Ovary (tissue), 9 donors: ENCODE measurements around the gene RAB40A. TPM values are rescaled to one million over a fixed set of nuclear protein-coding genes. Genes with fewer than 3 reads are reported as not detected.
A peak's percentile ranks its signal among the peaks of the same experiment; 100 is the strongest.

Experiments used
- DNase-seq, 5 donors: peaks; one replicate each; pipeline ENCODE4 v3.0.0-alpha.2; 2019 to 2020
- H3K27ac ChIP-seq, 2 donors: fragments of 200-600 bp; one replicate each; pipeline versions ENCODE4 v1.5.1 to v1.8.0; 2019 to 2022
- H3K27me3 ChIP-seq: fragments of 200-600 bp; one replicate; pipeline ENCODE4 v1.8.0; 2022
- H3K36me3 ChIP-seq: fragments of 200-600 bp; sonication (generic); one replicate; pipeline ENCODE4 v1.5.1; 2019
- H3K4me1 ChIP-seq: one replicate; pipeline ENCODE4 v1.8.1; 2013; ENCODE audit warnings: mild to moderate bottlenecking, moderate library complexity; ENCODE audit not compliant: insufficient read depth
- H3K4me3 ChIP-seq: fragments of 200-600 bp; sonication (generic); one replicate; pipeline ENCODE4 v1.5.1; 2017
- H3K9me3 ChIP-seq, 2 donors: fragments of 200-600 bp in 1 of 2; sonication (generic) in 1 of 2; one replicate each; pipeline versions ENCODE4 v1.5.1 to v1.8.1; 2013 to 2019; ENCODE audit warnings: mild to moderate bottlenecking in 1 of 2, moderate library complexity in 1 of 2
- CTCF ChIP-seq, 3 donors: fragments of 450-650 bp in 2 of 3; fragments of 200-600 bp in 1 of 3; IDR thresholded peaks; one replicate each; pipeline versions ENCODE4 v1.5.1 to v1.8.0; 2016 to 2022; ENCODE audit warnings: antibody characterized with exemption in 3 of 3, mild to moderate bottlenecking in 1 of 3
- EP300 ChIP-seq: sonication (generic); formaldehyde crosslinking; IDR thresholded peaks from one replicate; pipeline ENCODE4 v1.6.1; 2017; ENCODE audit warnings: antibody characterized with exemption
- POLR2A ChIP-seq: fragments of 450-650 bp; IDR thresholded peaks from one replicate; pipeline ENCODE4 v1.6.1; 2017; ENCODE audit warnings: antibody characterized with exemption, mild to moderate bottlenecking, moderate library complexity
- whole genome bisulfite sequencing, 3 donors: extraction: QIAGEN DNeasy Blood & Tissue Kit in 1 of 3; methylation state at CpG; one replicate each; pipeline versions ENCODE4 v1.1.5 to v1.1.7; 2013 to 2017; 5-methylcytosine and 5-hydroxymethylcytosine counted together
- intact Hi-C, 4 donors: fragments of 100-400 bp; cut with DNase I; formaldehyde crosslinking; loops; one replicate each; pipeline versions ENCODE4 v1.11.0 to v1.15.1; 2022 to 2023
- polyA plus RNA-seq, 2 donors: library from polyadenylated mRNA; stranded (reverse); fragments of 200-250 nt in 1 of 2; fragments of 350-450 nt in 1 of 2; fragmentation: Illumina TruSeq in 1 of 2; extraction: RNeasy Lipid Tissue Mini Kit (QIAGEN cat#74804) in 1 of 2; gene quantifications; one replicate each; pipeline ENCODE4 v1.2.3, GENCODE V29; 2013 to 2014
- total RNA-seq, 7 donors: library from RNA; depleted of rRNA in 2 of 7; stranded (reverse); fragments of >200 nt in 2 of 7; fragmentation: NEBNext Ultra II Directional in 3 of 7; extraction: Animal tissue kit (Norgen Biotek cat#: 25700) in 3 of 7; gene quantifications; one replicate each; pipeline versions ENCODE4 v1.1.0 to v1.2.4, GENCODE V29; 2016 to 2023
- donor health status: DM: no; HTN: no; CAD: no; lungs with moderate emphysema.
- donor health status: DM: no; HTN: no; CAD: no.
- donor health status: Bipolar disorder and iron deficiency.
- donor health status: DM: yes; HTN: yes; CAD: no.
- donor health status: DM: no; HTN: no; CAD: no.
- donor health status: DM: yes; HTN: yes; CAD: no.

The RAB40A gene
- total and polyA plus RNA-seq, 9 donors, result 0.81 to 7.4 (median 2.5) TPM

- Histone ChIP-seq H3K4me1 (peaks cover 11% of the 10 kb centered on the region), H3K9me3 (no peaks in the 10 kb centered on the region), H3K36me3 (no peaks in the 10 kb centered on the region), H3K4me3 (peak overlapping the region; percentile 7), H3K27me3 (no peaks in the 10 kb centered on the region), H3K27ac (peak overlapping the region; percentile 55 to 64)
- DNase-seq, result peak; percentile 78 to 92 (median 87)
- TF ChIP-seq CTCF (IDR thresholded peaks at IDR 0.05) (peak; percentile 18 to 84 (median 66)), EP300 (no peak)
- intact Hi-C loops, result loop anchor here (5.0 to 10.0 kb wide), 6 partner anchors 91 to 289 kb away; partner anchors contain the start of genes MORF4L2 (in 4 of the 4) and TCEAL1 (in 1 of the 4)
- 16 to 23% (median 19%) methylated on average over 15 of the region's 15 CpGs for WGBS, 3 donors
Measured at GRCh38 chrX:103533511-103534216, 14.4 kb upstream of the RAB40A start.

- WGBS, 3 donors, result 71 to 74% (median 73%) methylated on average over 6 of the region's 6 CpGs
- Histone ChIP-seq H3K36me3 (no peaks in the 10 kb centered on the region), H3K4me1 (peaks cover 4% of the 10 kb centered on the region), H3K4me3 (no peak overlapping the region), H3K27me3 (no peaks in the 10 kb centered on the region), H3K27ac (no peak overlapping the region), H3K9me3 (no peaks in the 10 kb centered on the region)
- TF ChIP-seq POLR2A (no peak), EP300 (no peak), CTCF (IDR thresholded peaks at IDR 0.05) (no peak)
- no peak for DNase-seq
- intact Hi-C loops, result loop anchor here (5.0 to 10.0 kb wide), 6 partner anchors 94 to 291 kb away; partner anchors contain the start of genes MORF4L2 (in 4 of the 4) and TCEAL1 (in 1 of the 4)
Measured at GRCh38 chrX:103531002-103531401, 11.7 kb upstream of the RAB40A start.

GRCh38 chrX:103530545-103530944, 11.3 kb upstream of the RAB40A start:
- Histone ChIP-seq H3K27ac (no peak overlapping the region), H3K9me3 (no peaks in the 10 kb centered on the region), H3K27me3 (no peaks in the 10 kb centered on the region), H3K4me3 (no peak overlapping the region), H3K36me3 (no peaks in the 10 kb centered on the region), H3K4me1 (peaks cover 1% of the 10 kb centered on the region)
- intact Hi-C loops, result loop anchor here (5.0 to 10.0 kb wide), 6 partner anchors 94 to 292 kb away; partner anchors contain the start of genes MORF4L2 (in 4 of the 4) and TCEAL1 (in 1 of the 4)
- WGBS, 3 donors, result 70 to 83% (median 83%) methylated on average over 1 of the region's 1 CpG
- no peak for DNase-seq
- TF ChIP-seq EP300 (no peak), POLR2A (no peak), CTCF (IDR thresholded peaks at IDR 0.05) (no peak)

- no peak overlapping the region for H3K27ac ChIP-seq
- H3K4me1 ChIP-seq, result no peaks in the 10 kb centered on the region
- no peaks in the 10 kb centered on the region for H3K36me3 ChIP-seq
- TF ChIP-seq CTCF (IDR thresholded peaks at IDR 0.05) (no peak), POLR2A (no peak), EP300 (no peak)
- H3K9me3 ChIP-seq, result no peaks in the 10 kb centered on the region
- H3K4me3 ChIP-seq, result no peak overlapping the region
- WGBS, 3 donors, result 49 to 59% (median 57%) methylated on average over 3 of the region's 3 CpGs
- no peaks in the 10 kb centered on the region for H3K27me3 ChIP-seq
- intact Hi-C loops, result loop anchor here in 2 of 4 donors (10.0 kb wide), 2 partner anchors 265 to 605 kb away; no protein-coding TSS in a partner anchor
- DNase-seq, result no peak
Measured at GRCh38 chrX:103529550-103529949, 10.3 kb upstream of the RAB40A start.
